Endothelial cell (in vitro differentiated cells): ENCODE results near the gene SLC26A1. TPM values are rescaled to one million over a fixed set of nuclear protein-coding genes. Genes with fewer than 3 reads are reported as not detected.

Source experiments
- DNase-seq: peaks from one replicate; pipeline ENCODE4 v3.0.0; 2021; ENCODE audit warnings: low spot score
- H3K27ac Mint-ChIP-seq: one replicate; pipeline ENCODE4 v1.8.0; 2021; ENCODE audit warnings: mixed read lengths, inconsistent platforms; ENCODE audit not compliant: unreplicated experiment
- H3K27me3 Mint-ChIP-seq: one replicate; pipeline ENCODE4 v1.8.0; 2021; ENCODE audit warnings: mild to moderate bottlenecking, moderate library complexity, mixed read lengths, inconsistent platforms; ENCODE audit not compliant: unreplicated experiment
- H3K36me3 Mint-ChIP-seq: one replicate; pipeline ENCODE4 v1.8.0; 2021; ENCODE audit warnings: mild to moderate bottlenecking, low read depth, mixed read lengths, inconsistent platforms; ENCODE audit not compliant: unreplicated experiment
- H3K4me1 Mint-ChIP-seq: one replicate; pipeline ENCODE4 v1.8.0; 2021; ENCODE audit warnings: mild to moderate bottlenecking, mixed read lengths, inconsistent platforms; ENCODE audit not compliant: unreplicated experiment
- H3K4me3 Mint-ChIP-seq: one replicate; pipeline ENCODE4 v1.8.0; 2021; ENCODE audit warnings: mild to moderate bottlenecking, mixed read lengths, inconsistent platforms; ENCODE audit not compliant: unreplicated experiment
- H3K9me3 Mint-ChIP-seq: one replicate; pipeline ENCODE4 v1.8.0; 2021; ENCODE audit warnings: mixed read lengths, inconsistent platforms; ENCODE audit not compliant: unreplicated experiment
- total RNA-seq: library from RNA; stranded (reverse); fragmentation: NEBNext Ultra II Directional; extraction: Animal tissue kit (Norgen Biotek cat#: 25700); gene quantifications from one replicate; pipeline ENCODE4 v1.2.1, GENCODE V29; 2021; ENCODE audit not compliant: unreplicated experiment
- TF ChIP-seq, protein P1 (sequence below): fragments of 200-600 bp; sonication (generic); IDR thresholded peaks from one replicate; pipeline ENCODE4 v1.5.0; 2021; ENCODE audit warnings: antibody characterized with exemption; ENCODE audit not compliant: unreplicated experiment

The SLC26A1 gene
- total RNA-seq, 1 donor from 2014 or later, result not detected

DNA sequence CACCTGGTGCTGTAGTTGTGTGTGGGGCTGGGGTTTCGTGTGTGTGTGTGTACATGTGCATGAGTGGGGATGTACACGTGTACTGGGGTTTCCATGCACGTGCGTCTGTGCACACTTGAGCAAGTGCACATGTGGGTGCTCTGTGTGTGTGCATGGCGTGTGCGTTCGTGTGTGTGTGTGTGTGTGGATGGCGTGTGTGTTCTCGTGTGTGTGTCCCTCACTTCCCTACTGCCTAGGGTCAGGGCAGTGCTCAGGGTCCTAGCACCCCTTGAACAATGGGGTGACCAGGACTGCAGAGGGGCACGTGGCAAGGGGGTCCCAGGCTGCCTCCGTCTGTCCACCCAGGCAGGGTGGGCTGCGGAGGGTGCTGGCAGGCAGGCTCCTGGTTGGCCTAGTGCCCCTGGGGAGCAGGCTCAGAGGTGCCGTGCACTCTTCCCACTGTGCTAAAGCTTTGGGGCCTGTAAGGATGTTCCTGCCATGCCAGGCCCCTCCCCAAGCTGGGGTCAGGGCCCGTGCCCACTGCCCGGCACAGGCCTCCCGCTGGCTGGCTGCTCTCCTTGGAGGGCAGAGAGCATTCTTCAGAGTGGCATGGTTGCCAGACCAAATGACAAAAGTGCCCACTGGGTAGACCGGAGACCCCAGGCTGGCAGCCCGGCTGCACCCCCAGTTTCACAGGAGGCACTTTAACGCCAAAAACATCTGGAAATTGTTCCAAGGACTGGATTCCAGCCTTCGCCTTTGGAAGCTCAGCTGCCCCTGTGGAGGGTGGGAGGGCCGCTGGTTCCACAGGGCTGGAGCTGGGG, 47.3 kb upstream of the SLC26A1 start:
- no peaks in the 10 kb centered on the region for H3K9me3 Mint-ChIP-seq
- DNase-seq, result no peak
- peaks cover 6% of the 10 kb centered on the region for H3K27me3 Mint-ChIP-seq
- no peak overlapping the region for H3K4me3 Mint-ChIP-seq
- H3K36me3 Mint-ChIP-seq, result no peaks in the 10 kb centered on the region
- H3K27ac Mint-ChIP-seq, result no peak overlapping the region
- no peaks in the 10 kb centered on the region for H3K4me1 Mint-ChIP-seq
- TF ChIP-seq, protein P1, sequence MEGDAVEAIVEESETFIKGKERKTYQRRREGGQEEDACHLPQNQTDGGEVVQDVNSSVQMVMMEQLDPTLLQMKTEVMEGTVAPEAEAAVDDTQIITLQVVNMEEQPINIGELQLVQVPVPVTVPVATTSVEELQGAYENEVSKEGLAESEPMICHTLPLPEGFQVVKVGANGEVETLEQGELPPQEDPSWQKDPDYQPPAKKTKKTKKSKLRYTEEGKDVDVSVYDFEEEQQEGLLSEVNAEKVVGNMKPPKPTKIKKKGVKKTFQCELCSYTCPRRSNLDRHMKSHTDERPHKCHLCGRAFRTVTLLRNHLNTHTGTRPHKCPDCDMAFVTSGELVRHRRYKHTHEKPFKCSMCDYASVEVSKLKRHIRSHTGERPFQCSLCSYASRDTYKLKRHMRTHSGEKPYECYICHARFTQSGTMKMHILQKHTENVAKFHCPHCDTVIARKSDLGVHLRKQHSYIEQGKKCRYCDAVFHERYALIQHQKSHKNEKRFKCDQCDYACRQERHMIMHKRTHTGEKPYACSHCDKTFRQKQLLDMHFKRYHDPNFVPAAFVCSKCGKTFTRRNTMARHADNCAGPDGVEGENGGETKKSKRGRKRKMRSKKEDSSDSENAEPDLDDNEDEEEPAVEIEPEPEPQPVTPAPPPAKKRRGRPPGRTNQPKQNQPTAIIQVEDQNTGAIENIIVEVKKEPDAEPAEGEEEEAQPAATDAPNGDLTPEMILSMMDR, result no peak

GRCh38 chr4:1039493-1040343, 46.5 kb upstream of the SLC26A1 start:
- Mint-ChIP-seq H3K9me3 (no peaks in the 10 kb centered on the region), H3K4me3 (no peak overlapping the region), H3K4me1 (no peaks in the 10 kb centered on the region), H3K27ac (no peak overlapping the region), H3K36me3 (no peaks in the 10 kb centered on the region), H3K27me3 (peaks cover 6% of the 10 kb centered on the region)
- TF ChIP-seq, protein P1, result no peak
- no peak for DNase-seq

GRCh38 chr4:1038948-1039492, 45.8 kb upstream of the SLC26A1 start:
- Mint-ChIP-seq H3K4me3 (no peak overlapping the region), H3K4me1 (no peaks in the 10 kb centered on the region), H3K27ac (no peak overlapping the region), H3K9me3 (no peaks in the 10 kb centered on the region), H3K27me3 (peaks cover 6% of the 10 kb centered on the region), H3K36me3 (no peaks in the 10 kb centered on the region)
- TF ChIP-seq, protein P1, result no peak
- no peak for DNase-seq

GRCh38 chr4:1036976-1037810, 44.0 kb upstream of the SLC26A1 start:
- DNase-seq, result no peak
- Mint-ChIP-seq H3K27ac (no peak overlapping the region), H3K4me3 (no peak overlapping the region), H3K4me1 (no peaks in the 10 kb centered on the region), H3K27me3 (peaks cover 3% of the 10 kb centered on the region), H3K36me3 (no peaks in the 10 kb centered on the region), H3K9me3 (no peaks in the 10 kb centered on the region)
- TF ChIP-seq, protein P1, result no peak
